Measurements from ENCODE around the gene TRIM26.
"Not testable (repeated sequence)": the region's sequence is repeated elsewhere in the genome, so short reads cannot be mapped to it uniquely, and the experiment has no call there.

The TRIM26 gene

GRCh38 chr6:30169658-30170614 is 43.3 kb downstream of the TRIM26 start:
- peak; percentile 68 for DNase-seq (ENCODE audit: low spot score)

- no peak for DNase-seq (ENCODE audit: low spot score)
Measured at GRCh38 chr6:30168741-30169140, 44.5 kb downstream of the TRIM26 start.

GRCh38 chr6:30167101-30167500 is 46.1 kb downstream of the TRIM26 start:
- no peak for DNase-seq (ENCODE audit: low spot score)

GRCh38 chr6:30165238-30165637 is 48.0 kb downstream of the TRIM26 start:
- not testable (repeated sequence) for DNase-seq (ENCODE audit: low spot score)

GRCh38 chr6:30164714-30165113 is 48.5 kb downstream of the TRIM26 start:
- DNase-seq (ENCODE audit: low spot score) = no peak

GRCh38 chr6:30163918-30164654 is 49.1 kb downstream of the TRIM26 start:
- DNase-seq (ENCODE audit: low spot score) = no peak

GRCh38 chr6:30163090-30163917 is 49.9 kb downstream of the TRIM26 start, which contains the start of gene TRIM15:
TRIM15 (plus strand) TSS chr6:30163546; CDS start chr6:30163685, 139 bp downstream.
- no peak for DNase-seq (ENCODE audit: low spot score)

- DNase-seq (ENCODE audit: low spot score) = no peak
Measured at GRCh38 chr6:30162265-30163089, 50.7 kb downstream of the TRIM26 start.

GRCh38 chr6:30160785-30161531 is 52.2 kb downstream of the TRIM26 start, which contains the start of gene TRIM10:
TRIM10 (minus strand) TSS chr6:30161211; CDS start chr6:30160858, 353 bp downstream.
- DNase-seq (ENCODE audit: low spot score) = no peak

- DNase-seq (ENCODE audit: low spot score) = no peak
Measured at GRCh38 chr6:30160008-30160784, 53.0 kb downstream of the TRIM26 start.

- no peak for DNase-seq (ENCODE audit: low spot score)
Measured at GRCh38 chr6:30158475-30159040, 54.6 kb downstream of the TRIM26 start.

- no peak for DNase-seq (ENCODE audit: low spot score)
Measured at GRCh38 chr6:30157999-30158398, 55.2 kb downstream of the TRIM26 start.

- peak; percentile 32 for DNase-seq (ENCODE audit: low spot score)
Measured at GRCh38 chr6:30157581-30157980, 55.6 kb downstream of the TRIM26 start.

- DNase-seq (ENCODE audit: low spot score) = no peak
Measured at GRCh38 chr6:30156774-30157173, 56.4 kb downstream of the TRIM26 start.

GRCh38 chr6:30156262-30156599 is 57.0 kb downstream of the TRIM26 start:
- DNase-seq (ENCODE audit: low spot score) = peak; percentile 39

- no peak for DNase-seq (ENCODE audit: low spot score)
Measured at GRCh38 chr6:30155520-30156261, 57.5 kb downstream of the TRIM26 start.

GRCh38 chr6:30154709-30155519 is 58.3 kb downstream of the TRIM26 start:
- peak; percentile 95 for DNase-seq (ENCODE audit: low spot score)

GRCh38 chr6:30154061-30154460 is 59.1 kb downstream of the TRIM26 start:
- no peak for DNase-seq (ENCODE audit: low spot score)
